Thyroid gland (tissue), 4 donors: ENCODE measurements around the gene GRK2. TPM values are rescaled to one million over a fixed set of nuclear protein-coding genes. Genes with fewer than 3 reads are reported as not detected.
A peak's percentile ranks its signal among the peaks of the same experiment; 100 is the strongest.

Experiments used
- DNase-seq, 2 donors: peaks; one replicate each; pipeline ENCODE4 v3.0.0-alpha.2; 2019
- H3K27ac ChIP-seq, 3 donors: fragments of 200-600 bp; sonication (generic); 1 replicate in 2 of 3; 2 replicates in 1 of 3; pipeline ENCODE4 v1.5.1; 2016 to 2019; ENCODE audit warnings: mild to moderate bottlenecking in 1 of 3, moderate library complexity in 1 of 3
- H3K27me3 ChIP-seq: fragments of 200-600 bp; sonication (generic); one replicate; pipeline ENCODE4 v1.5.1; 2019
- H3K36me3 ChIP-seq, 2 donors: fragments of 200-600 bp; sonication (generic); one replicate each; pipeline ENCODE4 v1.5.1; 2016 to 2019
- H3K4me1 ChIP-seq, 2 donors: fragments of 200-600 bp; sonication (generic); one replicate each; pipeline ENCODE4 v1.5.1; 2017 to 2019
- H3K4me3 ChIP-seq, 3 donors: fragments of 200-600 bp; sonication (generic); replicated peaks in 1 of 3; 1 replicate in 2 of 3; 2 replicates in 1 of 3; pipeline ENCODE4 v1.5.1; 2016; ENCODE audit warnings: mild to moderate bottlenecking in 1 of 3
- H3K9me3 ChIP-seq: fragments of 200-600 bp; sonication (generic); one replicate; pipeline ENCODE4 v1.5.1; 2017
- CTCF ChIP-seq, 6 experiments: fragments of 200-600 bp in 3 of 6; fragments of 450-650 bp in 3 of 6; sonication (generic) in 3 of 6; IDR thresholded peaks; one replicate each; pipeline ENCODE4 v1.5.1; 2016 to 2019; ENCODE audit warnings: antibody characterized with exemption in 6 of 6, mild to moderate bottlenecking in 2 of 6, inconsistent platforms in 1 of 6, moderate library complexity in 1 of 6
- POLR2A ChIP-seq, 2 donors: fragments of 450-650 bp; IDR thresholded peaks; one replicate each; pipeline ENCODE4 v1.6.1; 2017; ENCODE audit warnings: antibody characterized with exemption in 2 of 2, mild to moderate bottlenecking in 2 of 2, moderate library complexity in 1 of 2
- WGBS, 2 donors: methylation state at CpG; one replicate each; pipeline ENCODE4 v1.1.5; 2017; 5-methylcytosine and 5-hydroxymethylcytosine counted together
- intact Hi-C: fragments of 100-400 bp; cut with DNase I; formaldehyde crosslinking; loops from one replicate; pipeline ENCODE4 v1.15.1; 2023
- total RNA-seq, 4 donors: library from RNA; depleted of rRNA; stranded (reverse); fragments of >200 nt; gene quantifications; one replicate each; pipeline ENCODE4 v1.2.3, GENCODE V29; 2016

The GRK2 gene
- total RNA-seq, 4 donors from 2014 or later: 32.8 to 55.8 (median 40.6) TPM

DNA sequence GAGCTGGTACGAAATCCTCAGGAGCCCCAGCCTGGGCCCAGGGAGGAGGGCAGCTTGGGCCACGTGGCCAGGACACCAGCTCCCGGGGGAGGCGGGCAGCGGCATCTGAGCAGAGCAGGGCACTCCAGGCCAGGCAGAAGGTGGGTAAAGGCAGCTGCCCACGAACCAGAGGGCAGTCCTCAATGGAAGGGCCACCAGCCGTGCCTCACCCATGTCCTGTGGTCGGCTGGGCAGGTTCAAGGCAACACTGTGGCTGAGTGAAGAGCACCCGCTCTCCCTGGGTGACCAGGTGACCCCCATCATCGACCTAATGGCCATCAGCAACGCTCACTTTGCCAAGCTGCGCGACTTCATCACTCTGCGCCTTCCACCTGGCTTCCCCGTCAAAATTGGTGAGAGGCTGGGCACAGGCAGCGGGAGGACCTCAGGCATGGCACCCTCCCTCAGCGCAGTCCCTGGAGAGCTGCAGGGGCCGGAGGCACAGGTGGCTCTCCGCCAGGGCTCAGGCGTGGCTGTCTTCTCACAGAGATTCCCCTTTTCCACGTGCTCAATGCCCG, 34.6 kb downstream of the GRK2 start:
- intact Hi-C loops: no loop called here
- peaks cover 8 to 11% of the 10 kb centered on the region in 2 donors for H3K36me3 ChIP-seq

GRCh38 chr11:67301313-67301921, 35.1 kb downstream of the GRK2 start:
- WGBS, 2 donors: 91 to 95% methylated on average over 6 to 8 of the region's 28 CpGs
- H3K4me3 ChIP-seq: no peak overlapping the region
- no peaks in the 10 kb centered on the region for H3K27me3 ChIP-seq
- H3K4me1 ChIP-seq: peaks cover 10 to 24% of the 10 kb centered on the region in 2 donors
- DNase-seq: peak in 1 of 2 donors; percentile 3
- H3K27ac ChIP-seq: peak overlapping the region in 1 of 3 donors; percentile 87
- peaks cover 8 to 11% of the 10 kb centered on the region in 2 donors for H3K36me3 ChIP-seq
- H3K9me3 ChIP-seq: no peaks in the 10 kb centered on the region
- intact Hi-C loops: no loop called here
- TF ChIP-seq POLR2A (IDR thresholded peaks at IDR 0.05): no peak
- TF ChIP-seq CTCF (IDR thresholded peaks at IDR 0.05): no peak

More for the DNA sequence above, 34.6 kb downstream of the GRK2 start:
- DNase-seq: no peak
- H3K9me3 ChIP-seq: no peaks in the 10 kb centered on the region
- peaks cover 10 to 24% of the 10 kb centered on the region in 2 donors for H3K4me1 ChIP-seq
- H3K27ac ChIP-seq: no peak overlapping the region
- 94 to 96% methylated on average over 15 to 18 of the region's 22 CpGs for WGBS, 2 donors
- TF ChIP-seq POLR2A (IDR thresholded peaks at IDR 0.05) (no peak), CTCF (IDR thresholded peaks at IDR 0.05) (no peak)
- H3K27me3 ChIP-seq: no peaks in the 10 kb centered on the region
- H3K4me3 ChIP-seq: no peak overlapping the region

- Histone ChIP-seq H3K9me3 (no peaks in the 10 kb centered on the region), H3K4me1 (peaks cover 10 to 24% of the 10 kb centered on the region in 2 donors), H3K4me3 (peak overlapping the region in 2 of 3 donors; percentile 88 to 89), H3K27ac (peak overlapping the region in 2 of 3 donors; percentile 76 to 87), H3K27me3 (no peaks in the 10 kb centered on the region), H3K36me3 (peaks cover 6 to 11% of the 10 kb centered on the region in 2 donors)
- peak; percentile 88 for DNase-seq
- peak in 1 of 2 donors; percentile 51 for TF ChIP-seq POLR2A (IDR thresholded peaks at IDR 0.05)
- no peak for TF ChIP-seq CTCF (IDR thresholded peaks at IDR 0.05)
- 30 to 39% methylated on average over 10 to 15 of the region's 15 CpGs for WGBS, 2 donors
- intact Hi-C loops: no loop called here
These were observed 35.8 kb downstream of the GRK2 start for GRCh38 chr11:67301951-67302516.

- Histone ChIP-seq H3K4me3 (peak overlapping the region; percentile 88 to 92 (median 89)), H3K27ac (peak overlapping the region; percentile 70 to 87 (median 76)), H3K36me3 (peaks cover 11 to 12% of the 10 kb centered on the region in 2 donors), H3K9me3 (no peaks in the 10 kb centered on the region), H3K4me1 (peaks cover 10 to 24% of the 10 kb centered on the region in 2 donors), H3K27me3 (no peaks in the 10 kb centered on the region)
- peak; percentile 56 to 61 for DNase-seq
- TF ChIP-seq CTCF (IDR thresholded peaks at IDR 0.05) (no peak), POLR2A (IDR thresholded peaks at IDR 0.05) (no peak)
- intact Hi-C loops: no loop called here
- WGBS, 2 donors: 16 to 25% methylated on average over 2 to 11 of the region's 23 CpGs
These were observed 36.4 kb downstream of the GRK2 start for GRCh38 chr11:67302571-67303131.
